ENCODE measurements around the gene PSG6.
"Not testable (repeated sequence)": the region's sequence is repeated elsewhere in the genome, so short reads cannot be mapped to it uniquely, and the experiment has no call there.

Gene PSG6

DNA sequence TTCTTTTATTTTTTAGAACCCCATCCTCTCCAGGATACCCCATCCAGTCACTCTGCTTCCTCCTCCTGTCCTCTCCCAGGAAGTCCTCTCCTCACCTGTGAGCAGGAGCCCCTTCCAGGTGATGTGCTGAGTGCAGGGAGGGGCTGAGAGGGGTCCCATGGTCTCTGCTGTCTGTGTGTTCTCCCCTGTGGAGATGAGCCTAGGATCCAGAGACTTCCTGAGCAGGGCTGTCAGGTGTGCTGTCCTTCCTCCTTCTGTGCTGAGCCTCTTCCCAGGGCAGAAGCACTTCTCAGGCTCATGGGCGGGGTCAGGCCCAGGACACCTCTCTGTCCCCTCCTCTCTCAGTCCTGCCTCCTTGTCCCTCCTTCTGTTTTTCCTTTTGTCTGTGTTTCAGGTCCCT is at the start of gene PSG6:
PSG6 (minus strand) TSS at position 261 of the 400 bp plus-strand sequence; CDS start at position 159, 102 bp downstream.
- not testable (repeated sequence) for DNase-seq

DNA sequence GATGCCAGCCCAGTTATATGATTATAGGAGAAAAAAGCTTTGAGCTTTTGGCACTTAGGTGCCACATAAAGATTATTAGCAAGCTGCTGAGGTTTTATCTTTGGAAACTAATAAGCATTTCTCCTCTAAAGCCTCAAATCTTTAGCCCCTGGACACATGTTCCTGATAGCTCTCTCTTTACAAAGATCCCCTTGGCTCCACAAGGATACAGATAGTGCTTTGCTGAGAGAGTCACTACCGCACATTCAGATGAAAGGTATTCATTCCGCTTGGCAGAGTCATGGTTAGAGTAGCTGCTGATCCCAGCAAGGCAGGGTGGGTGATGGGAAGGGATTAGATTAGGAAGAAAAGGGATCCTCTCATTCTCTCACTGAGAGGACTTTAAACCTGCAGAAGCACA is 47.5 kb upstream of the PSG6 start:
- no peak for DNase-seq

DNA sequence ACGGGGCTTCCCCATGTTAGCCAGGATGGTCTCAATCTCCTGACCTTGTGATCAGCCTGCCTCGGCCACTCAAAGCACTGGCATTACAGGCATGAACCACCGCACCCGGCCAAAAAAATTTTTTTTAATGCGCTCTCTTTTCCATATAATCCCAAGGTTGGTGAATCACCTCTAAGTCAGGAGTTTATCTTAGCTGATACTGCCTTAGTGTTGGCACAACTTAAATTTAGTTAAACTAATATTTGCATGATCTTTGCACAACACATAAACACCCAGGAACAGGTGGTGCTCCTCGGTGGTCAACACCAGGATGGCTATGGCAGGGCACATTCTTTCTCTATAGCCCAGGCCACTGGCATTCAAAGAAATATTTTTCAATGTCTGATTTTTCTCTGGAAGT is 43.4 kb upstream of the PSG6 start:
- DNase-seq: no peak

DNA sequence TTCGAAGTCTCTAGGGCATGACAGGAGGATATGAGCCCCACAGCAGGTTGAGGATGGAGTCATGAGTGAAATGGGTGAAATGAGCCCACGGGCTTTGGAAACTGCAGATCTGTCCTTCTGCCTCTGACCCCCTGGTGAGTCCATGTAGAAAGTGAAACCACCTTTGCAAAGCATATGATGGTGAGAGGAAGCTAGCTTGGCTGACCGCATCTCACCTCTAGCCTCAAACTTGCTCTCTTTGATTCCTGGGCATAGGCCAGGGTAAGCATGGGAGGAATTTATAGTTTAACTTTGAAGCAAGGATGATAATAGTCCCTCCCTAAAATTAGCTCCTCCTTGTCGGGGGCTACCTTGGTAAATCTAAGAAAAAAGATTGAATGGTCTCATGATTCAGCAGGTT is 34.4 kb upstream of the PSG6 start:
- not testable (repeated sequence) for DNase-seq

DNA sequence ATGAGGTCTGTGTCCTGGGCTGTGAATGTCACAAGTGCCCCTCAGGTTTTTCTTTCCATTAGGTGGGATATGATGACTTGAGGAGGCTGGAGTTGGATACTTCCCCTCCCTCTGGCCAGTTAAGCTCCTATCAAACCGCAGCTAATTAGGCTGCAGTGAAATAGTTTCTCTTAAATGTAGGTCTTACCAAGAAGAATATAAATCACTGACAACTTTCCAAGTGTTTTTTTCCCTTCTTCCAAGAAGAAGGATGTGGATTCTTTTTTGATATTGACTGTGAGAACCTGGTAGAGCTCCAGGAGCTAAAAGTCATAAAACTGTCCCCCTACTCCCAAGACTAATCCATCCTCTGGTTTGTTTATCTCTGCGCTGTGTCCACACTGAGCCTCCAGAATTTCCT is 33.8 kb upstream of the PSG6 start:
- not testable (repeated sequence) for DNase-seq

DNA sequence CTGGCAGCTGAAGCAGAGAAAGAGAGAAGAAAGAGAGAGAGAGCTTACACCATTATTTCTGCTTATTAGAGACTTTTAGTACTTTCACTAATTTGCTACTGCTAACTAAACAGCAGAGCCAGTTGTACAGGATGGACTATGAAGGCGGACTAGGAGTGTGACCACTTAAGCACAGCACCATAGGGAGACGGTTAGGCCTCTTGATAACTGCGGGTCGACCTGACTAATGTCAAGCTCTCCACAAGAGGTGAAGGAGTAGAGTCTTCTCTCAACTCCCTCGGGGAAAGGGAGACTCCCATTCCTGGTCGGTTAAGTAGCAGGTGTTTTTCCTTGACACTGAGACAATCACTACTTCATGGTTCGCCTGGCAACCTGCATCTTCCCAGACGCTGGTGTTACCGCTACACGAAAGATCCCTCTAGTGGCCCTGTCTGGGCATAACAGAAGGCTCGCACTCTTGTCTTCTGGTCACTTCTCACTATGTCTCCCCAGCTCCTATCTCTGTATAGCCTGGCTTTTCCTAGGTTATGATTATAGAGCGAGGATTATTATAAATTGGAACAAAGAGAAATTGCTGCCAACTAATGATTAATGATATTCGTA is 24.6 kb upstream of the PSG6 start:
- DNase-seq: no peak

DNA sequence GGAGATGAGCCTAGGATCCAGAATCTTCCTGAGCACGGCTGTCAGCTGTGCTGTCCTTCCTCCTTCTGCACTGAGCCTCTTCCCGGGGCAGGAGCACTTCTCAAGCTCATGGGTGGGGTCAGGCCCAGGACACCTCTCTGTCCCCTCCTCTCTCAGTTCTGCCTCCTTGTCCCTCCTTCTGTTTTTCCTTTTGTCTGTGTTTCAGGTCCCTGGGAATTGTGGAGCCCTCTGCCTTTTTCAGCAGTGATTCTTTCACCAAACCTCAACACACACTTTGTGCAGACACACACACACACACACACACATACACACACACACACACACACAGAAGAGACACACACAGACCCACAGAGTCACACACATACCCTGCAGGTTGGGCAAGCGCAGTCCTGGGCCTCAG is 19.4 kb upstream of the PSG6 start, which contains the start of gene PSG7:
PSG7 (minus strand) TSS at position 101 of the 400 bp plus-strand sequence. CDS start 131 bp downstream, outside the sequence.
- not testable (repeated sequence) for DNase-seq

DNA sequence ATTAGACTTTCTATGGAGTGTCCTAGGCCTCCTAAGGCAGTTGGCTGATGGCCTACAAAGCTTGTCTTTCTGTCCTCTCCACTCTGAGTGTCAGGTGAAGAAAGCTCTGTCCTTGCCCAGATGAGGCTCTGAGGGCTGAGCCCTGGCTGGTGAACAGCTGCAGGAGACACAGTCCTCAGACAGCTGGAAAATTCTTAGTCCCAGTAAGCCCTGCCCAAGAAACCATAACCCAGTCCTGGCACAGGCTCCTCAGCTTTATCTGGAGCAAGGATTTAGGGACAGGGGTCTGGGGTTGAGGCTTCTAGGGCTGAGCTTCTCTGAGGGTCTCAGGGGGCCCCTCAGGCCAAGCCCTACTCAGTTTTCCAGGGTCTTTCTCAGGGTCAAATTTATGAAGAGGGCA is 17.0 kb upstream of the PSG6 start:
- DNase-seq: not testable (repeated sequence)

DNA sequence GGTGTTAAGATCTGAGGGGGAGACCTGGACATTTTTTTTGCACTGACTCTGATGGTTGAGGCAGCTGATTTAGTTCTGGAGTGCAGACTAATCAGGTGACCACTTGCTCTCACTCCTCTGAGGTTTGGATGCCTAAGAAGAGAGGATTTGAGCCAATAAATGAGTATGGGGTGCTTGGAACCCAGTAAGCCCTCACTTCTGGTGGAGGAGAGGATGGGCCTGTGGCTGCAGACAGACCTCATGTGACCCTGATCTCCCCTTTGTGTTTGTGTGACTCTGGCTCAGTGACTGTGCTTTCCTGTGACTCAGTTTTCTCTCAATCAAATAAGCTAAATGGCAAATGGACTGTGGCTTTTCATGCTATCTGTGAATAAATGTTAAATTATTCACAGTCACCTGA is 16.5 kb upstream of the PSG6 start:
- not testable (repeated sequence) for DNase-seq

DNA sequence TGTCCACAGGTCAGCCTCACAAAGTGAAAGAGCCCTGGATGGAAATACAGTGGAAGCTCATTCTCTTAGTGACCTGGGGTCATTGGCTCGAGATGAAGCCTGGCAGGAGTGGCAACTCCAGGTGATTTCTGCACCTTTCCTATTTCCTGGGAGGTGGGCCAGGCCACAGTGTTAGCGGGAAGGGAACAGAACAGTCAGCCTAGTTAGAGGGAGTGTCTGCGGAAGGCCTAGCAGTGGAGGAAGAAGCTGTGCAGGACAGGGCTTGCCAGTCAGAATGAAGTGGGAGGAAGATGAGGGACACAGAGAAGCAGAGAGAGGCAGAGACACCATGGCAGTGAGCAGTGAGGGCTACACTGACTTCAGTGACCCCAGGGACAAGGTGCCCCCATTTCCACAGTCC is 15.7 kb upstream of the PSG6 start:
- DNase-seq: not testable (repeated sequence)

DNA sequence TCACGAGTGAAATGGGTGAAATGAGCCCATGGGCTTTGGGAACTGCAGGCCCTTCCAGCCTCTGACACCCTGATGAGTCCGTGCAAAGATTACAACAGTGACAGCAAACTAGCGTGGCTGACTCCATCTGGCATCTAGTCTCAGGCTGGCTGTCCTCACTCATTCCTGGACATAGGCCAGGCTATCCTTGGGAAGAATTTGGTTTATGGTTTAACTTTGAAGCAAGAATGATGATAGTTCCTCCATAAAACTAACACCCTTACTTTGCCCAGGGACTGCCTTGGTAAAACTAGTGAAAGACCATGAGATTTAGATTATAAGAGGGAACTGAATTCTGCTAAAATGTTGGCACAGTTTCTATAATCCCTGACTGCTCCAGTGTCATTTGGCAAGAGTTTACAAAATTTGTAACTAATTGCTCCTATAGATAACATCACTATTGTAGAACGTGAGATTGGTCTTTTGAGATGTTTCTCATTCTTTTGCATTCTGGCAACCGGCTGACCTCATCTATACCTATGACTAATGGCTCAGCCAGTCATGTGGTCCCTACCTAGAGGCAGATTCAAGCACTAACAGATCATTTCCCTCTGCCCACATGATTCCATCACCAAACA is 14.9 kb upstream of the PSG6 start:
- DNase-seq: not testable (repeated sequence)

DNA sequence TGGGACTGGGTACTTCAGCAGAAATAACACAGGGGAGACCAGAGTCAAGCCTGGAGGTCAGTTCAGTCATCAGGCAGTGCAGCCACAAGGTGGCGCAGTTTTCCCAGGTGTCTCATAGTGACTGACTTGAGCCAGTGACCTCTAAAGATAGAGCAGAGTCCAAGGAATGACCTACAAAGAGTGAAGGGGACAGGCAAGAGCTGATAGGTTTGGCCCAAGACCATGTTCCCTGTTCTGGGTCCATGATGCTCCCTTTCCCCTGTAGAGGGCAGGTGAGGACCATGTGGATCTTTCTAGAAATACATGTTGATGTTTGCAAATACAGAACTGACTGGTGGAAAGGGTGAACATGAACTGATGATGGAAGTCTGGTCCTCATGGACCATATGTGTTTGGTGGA is 12.5 kb upstream of the PSG6 start:
- peak in 1 of 56 donors; percentile 13 for DNase-seq

DNA sequence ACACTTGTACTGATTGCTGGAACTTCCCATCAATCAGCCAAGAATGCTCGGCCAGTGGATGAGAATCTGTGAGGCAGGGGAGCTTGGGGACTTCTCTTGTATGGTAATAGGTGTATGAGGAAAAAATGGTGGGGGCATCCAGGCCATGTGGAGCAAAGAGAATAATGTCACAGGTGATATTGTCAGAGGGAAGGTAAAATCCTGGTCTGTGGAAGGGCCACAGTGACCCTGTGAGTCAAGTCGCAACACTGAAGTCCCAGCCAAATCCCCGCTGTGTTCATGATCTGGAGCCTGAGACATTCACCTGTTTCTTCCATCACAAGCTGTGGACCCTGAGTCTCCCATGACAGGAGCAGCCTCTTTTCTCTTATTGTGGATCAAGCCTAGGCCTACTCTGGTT is 11.2 kb upstream of the PSG6 start:
- DNase-seq: no peak

DNA sequence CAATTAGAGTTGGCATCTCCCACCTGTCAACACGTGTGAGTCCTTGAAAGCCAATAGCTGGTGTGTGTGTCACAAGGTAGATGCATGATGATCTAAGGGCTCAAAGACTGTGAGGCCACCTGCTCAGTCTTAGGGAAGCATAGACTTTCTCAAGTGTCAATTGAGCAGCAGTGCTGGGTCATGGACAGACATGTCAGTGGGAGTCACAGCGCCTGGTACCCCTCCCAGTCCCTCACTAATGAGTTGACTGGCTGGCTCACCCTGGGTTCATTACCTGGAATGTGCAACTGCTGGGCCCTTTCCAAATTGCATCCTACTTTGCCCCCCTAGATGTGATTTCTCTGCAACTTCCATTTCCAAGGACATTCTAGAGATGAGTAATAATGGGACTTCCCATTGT is 9.1 kb upstream of the PSG6 start:
- DNase-seq: no peak

DNA sequence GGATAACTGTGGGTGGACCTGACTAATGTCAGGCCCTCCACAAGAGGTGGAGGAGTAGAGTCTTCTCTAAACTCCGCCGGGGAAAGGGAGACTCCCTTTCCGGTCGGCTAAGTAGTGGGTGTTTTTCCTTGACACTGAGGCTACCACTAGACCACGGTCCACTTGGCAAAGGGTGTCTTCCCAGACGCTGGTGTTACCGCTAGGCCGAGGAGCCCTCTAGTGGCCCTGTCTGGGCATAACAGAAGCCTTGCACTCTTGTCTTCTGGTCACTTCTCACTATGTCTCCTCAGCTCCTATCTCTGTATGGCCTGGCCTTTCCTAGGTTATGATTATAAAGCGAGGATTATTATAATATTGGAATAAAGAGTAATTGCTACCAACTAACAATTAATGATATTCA is 5.4 kb upstream of the PSG6 start:
- peak in 9 of 56 donors; percentile 0 to 13 (median 1) for DNase-seq

DNA sequence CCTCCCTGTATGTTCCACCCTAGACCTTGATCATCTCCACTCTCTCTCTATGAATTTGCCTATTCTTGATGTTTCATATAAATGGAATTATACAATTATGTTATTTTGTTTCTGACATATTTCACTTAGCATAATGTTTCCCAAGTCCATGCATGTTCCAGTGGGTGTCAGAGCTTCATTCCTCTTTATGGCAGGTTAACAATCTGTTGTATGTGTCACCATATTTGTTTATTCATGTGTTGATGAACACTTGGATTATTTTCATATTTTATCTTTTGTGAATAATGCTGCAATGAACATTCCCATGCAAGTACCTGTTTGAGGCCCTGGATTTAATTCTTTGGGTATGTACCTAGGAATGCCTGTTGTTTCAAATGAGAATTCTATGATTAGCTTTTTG is 3.3 kb upstream of the PSG6 start:
- DNase-seq: not testable (repeated sequence)

DNA sequence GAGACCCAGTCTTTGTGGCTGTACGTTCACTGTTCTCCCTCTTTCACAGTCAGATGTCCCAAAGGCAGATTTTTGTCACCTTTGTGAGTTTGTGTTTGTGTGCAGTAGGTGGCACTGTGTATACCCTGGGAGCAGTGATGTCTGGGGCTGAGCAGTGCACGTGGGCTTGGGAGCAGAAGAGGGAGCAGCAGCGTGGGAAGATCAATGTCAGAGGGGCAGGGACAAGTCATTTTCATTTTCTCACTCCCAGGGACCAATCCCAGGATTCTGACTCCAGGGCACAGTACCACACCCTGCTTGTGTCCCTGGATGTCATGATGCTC is 2.0 kb upstream of the PSG6 start:
- DNase-seq: no peak

DNA sequence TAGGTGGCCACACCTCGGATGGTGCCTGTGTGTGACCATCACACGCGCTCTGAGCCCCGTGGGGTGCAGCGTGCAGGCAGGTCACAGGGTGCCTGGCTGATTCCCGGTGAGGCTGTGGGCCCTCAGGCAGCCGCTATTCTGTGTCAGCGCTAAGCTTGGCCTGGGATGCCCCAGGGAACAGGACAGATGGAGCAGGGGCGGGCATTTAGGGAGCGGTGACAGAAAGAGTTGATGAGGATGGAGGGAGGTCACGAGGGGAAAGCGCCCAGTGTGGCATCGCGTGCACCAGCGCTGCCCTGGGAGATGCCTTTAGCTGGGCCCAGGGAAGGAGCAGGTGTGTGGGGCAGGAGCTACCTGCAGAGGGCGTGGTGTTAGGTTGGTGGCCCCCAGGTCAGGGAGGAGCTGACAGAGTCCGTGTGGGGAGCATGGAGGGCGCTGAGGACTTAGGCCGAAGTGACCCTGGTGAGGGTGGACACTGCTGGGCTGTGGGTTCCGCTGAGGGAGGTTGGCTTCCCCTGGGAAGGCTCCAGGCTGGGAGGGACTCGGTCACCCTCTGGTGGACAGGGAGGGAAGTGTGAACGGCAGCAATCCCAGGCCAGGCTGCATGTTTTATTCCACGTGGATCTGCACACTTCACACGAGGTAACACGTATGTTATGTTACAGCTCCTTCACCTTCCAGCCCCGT is 1.5 kb upstream of the PSG6 start:
- not testable (repeated sequence) for DNase-seq

DNA sequence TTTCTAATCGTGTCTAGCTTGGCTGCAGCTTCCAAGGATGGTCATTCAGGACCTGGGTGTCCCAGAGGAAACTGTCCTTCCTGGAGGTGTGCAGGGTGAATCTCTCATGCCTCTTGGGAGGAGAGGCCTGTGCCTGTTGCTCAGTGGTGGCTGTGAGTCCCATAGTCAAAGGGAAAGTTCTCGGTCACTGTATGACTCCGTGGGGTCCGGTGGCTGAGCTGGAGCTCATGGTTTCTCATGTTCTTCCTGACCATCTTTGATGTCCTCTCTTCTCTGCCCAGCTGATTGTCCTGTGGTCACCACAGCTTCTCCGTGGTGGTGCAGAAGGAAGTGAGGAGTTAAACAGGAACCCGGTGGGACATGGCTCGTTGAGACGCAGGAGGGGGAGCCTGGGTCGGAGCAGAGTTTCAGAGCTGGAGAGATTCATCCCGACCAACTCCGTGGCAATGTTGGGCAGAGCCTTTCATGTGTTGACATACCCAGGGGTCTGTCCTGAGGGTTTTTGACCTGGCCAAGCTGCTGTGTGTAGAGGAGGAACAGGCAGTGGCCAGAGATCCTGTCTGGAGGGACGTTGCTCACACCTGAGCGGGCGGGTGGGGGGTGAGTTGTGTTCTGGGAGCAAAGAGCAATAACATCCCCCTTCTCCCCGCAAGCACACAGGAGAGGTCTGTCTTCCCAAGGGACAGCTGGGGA is 829 bp upstream of the PSG6 start:
- not testable (repeated sequence) for DNase-seq

DNA sequence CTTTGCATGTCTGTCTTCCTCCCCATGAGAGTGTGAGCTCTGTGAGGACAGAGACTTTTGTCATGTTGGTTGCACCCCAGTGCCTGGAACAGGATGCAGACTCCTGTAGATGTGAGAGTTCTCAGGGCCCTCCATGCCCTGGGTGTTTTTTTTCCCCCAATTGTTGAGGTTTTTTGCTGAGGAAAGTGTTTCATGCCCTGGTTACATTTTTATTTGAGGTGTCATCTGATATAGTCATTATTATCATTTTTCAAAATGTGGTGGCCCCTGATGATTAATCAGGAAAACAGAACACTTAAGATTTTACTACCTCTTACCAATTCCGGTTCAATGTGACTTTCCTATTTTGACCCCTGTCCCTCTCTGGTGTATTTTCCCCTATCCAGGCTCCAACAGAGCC is 763 bp downstream of the PSG6 start:
- DNase-seq: not testable (repeated sequence)

DNA sequence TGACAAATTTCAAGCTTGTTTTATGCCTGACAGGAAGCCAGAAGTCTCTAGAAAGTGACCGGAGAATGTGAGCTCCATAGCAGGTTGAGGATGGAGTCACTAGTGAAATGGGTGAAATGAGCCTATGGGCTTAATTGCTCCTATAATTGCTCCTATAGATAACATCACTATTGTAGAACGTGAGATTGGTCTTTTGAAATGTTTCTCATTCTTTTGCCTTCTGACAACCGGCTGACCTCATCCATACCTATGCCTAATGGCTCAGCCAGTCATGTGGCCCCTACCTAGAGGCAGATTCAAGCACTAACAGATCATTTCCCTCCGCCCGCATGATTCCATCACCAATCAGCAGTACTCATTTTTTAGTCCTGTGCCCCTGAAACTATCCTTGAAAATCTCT is 4.2 kb downstream of the PSG6 start:
- DNase-seq: not testable (repeated sequence)

DNA sequence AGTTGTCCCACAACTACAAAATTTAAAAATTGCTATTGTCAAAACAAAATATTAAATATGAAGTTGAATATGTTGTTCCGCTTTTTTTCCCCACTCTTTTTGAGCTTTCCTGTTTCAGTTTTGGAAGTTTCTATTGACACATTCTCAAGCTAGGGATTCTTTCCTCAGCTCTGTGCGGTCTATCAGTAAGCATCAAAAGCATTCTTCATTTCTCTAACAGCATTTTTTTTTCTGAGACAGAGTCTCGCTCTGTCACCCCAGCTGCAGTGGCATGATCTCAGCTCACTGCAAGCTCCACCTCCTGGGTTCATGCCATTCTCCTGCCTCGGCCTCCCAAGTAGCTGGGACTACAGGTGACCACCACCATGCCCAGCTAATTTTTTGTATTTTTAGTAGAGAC is 4.8 kb downstream of the PSG6 start:
- not testable (repeated sequence) for DNase-seq

Measured in nucleus accumbens (tissue), 56 donors.